Panc1 (cell line): ENCODE results near the gene SLC35F4. TPM values are rescaled to one million over a fixed set of nuclear protein-coding genes. Genes with fewer than 3 reads are reported as not detected.

Experiments
- ATAC-seq: fragments of 200-7000 bp; cut with Tn5 transposase; 2 replicates; pipeline ENCODE4 v1.9.1; 2020; ENCODE audit warnings: mild to moderate bottlenecking, moderate library complexity
- BruUV-seq: library from RNA; stranded (reverse); fragments of 400-500 nt; replicated peaks from 2 replicates; lab custom pipeline; 2021; lab: Mats Ljungman, UMichigan
- CTCF ChIA-PET: fragments of 300-600 bp; sonication (Branson Sonifier 250); formaldehyde crosslinking; loops from one replicate; lab custom pipeline; 2022; ENCODE audit warnings: antibody characterized with exemption; lab: Charles Lee
- POLR2A ChIA-PET: fragments of 300-600 bp; sonication (Branson Sonifier 250); formaldehyde crosslinking; loops from one replicate; lab custom pipeline; 2022; ENCODE audit warnings: antibody characterized with exemption; lab: Charles Lee
- DNase-seq: peaks from one replicate; pipeline ENCODE4 v3.0.0-alpha.2; 2010; ENCODE audit warnings: low read depth, low spot score
- H3K27ac ChIP-seq: 2 replicates; pipeline ENCODE4 v1.5.1; 2011; ENCODE audit warnings: mild to moderate bottlenecking, low read length, inconsistent platforms
- H3K27me3 ChIP-seq: fragments of 200-500 bp; sonication (Bioruptor generic); 2 replicates; pipeline ENCODE4 v1.6.0; 2014; ENCODE audit warnings: low read length, inconsistent platforms; ENCODE audit not compliant: control insufficient read depth, insufficient read depth
- H3K36me3 ChIP-seq: fragments of 200-500 bp; sonication (Bioruptor generic); 2 replicates; pipeline ENCODE4 v1.5.1; 2014; ENCODE audit warnings: inconsistent platforms, mild to moderate bottlenecking, low read length, moderate library complexity; ENCODE audit not compliant: control insufficient read depth, insufficient read depth
- H3K4me1 ChIP-seq: 2 replicates; pipeline ENCODE4 v1.5.1; 2011; ENCODE audit warnings: inconsistent platforms, mild to moderate bottlenecking, low read length, moderate library complexity; ENCODE audit not compliant: control insufficient read depth, insufficient read depth
- H3K4me3 ChIP-seq, 2 experiments: 2 replicates each; pipeline ENCODE4 v1.5.1; 2011 to 2012; ENCODE audit warnings: low read depth in 2 of 2, low read length in 2 of 2, mild to moderate bottlenecking in 2 of 2, inconsistent platforms in 1 of 2, moderate library complexity in 1 of 2
- H3K9me3 ChIP-seq: fragments of 200-500 bp; sonication (Bioruptor generic); 2 replicates; pipeline ENCODE4 v1.5.1; 2014; ENCODE audit warnings: low read depth, mild to moderate bottlenecking, inconsistent platforms, low read length, moderate library complexity; ENCODE audit not compliant: control insufficient read depth, insufficient read depth
- CTCF ChIP-seq: fragments of 450-650 bp; IDR thresholded peaks from 2 replicates; pipeline ENCODE4 v1.5.1; 2017; ENCODE audit warnings: mild to moderate bottlenecking
- POLR2AphosphoS5 ChIP-seq: IDR thresholded peaks from 2 replicates; pipeline ENCODE4 v1.6.1; 2012; ENCODE audit warnings: mild to moderate bottlenecking, low read depth, low read length, moderate library complexity
- REST ChIP-seq, 2 experiments: IDR thresholded peaks; 2 replicates each; pipeline ENCODE4 v1.6.1; 2011 to 2012; ENCODE audit warnings: low read depth in 2 of 2, control low read depth in 1 of 2, low read length in 1 of 2, mild to moderate bottlenecking in 1 of 2, moderate library complexity in 1 of 2; ENCODE audit not compliant: insufficient read depth in 1 of 2
- SIN3A ChIP-seq: IDR thresholded peaks from 2 replicates; pipeline ENCODE4 v1.6.1; 2012; ENCODE audit warnings: low read depth, mild to moderate bottlenecking, low read length, moderate library complexity, borderline replicate concordance; ENCODE audit not compliant: insufficient read depth
- TCF7L2 ChIP-seq: IDR thresholded peaks from 2 replicates; pipeline ENCODE4 v1.6.1; 2011; ENCODE audit warnings: mild to moderate bottlenecking, low read depth, low read length, inconsistent platforms
- in situ Hi-C: cut with HindIII; loops from 2 replicates; pipeline ENCODE4 v1.10.0; 2016; ENCODE audit warnings: low sequenced_read_pairs, low pct_unique_long_range_greater_than_20kb
- intact Hi-C: fragments of 100-400 bp; cut with micrococcal nuclease; formaldehyde crosslinking; loops from one replicate; pipeline ENCODE4 v1.10.0; 2022; ENCODE audit not compliant: unreplicated experiment
- total RNA-seq: library from RNA; stranded (reverse); gene quantifications from one replicate; pipeline ENCODE4 v1.2.1, GENCODE V29; 2021; ENCODE audit not compliant: unreplicated experiment

SLC35F4 gene
- total RNA-seq, 1 experiment from 2014 or later: not detected

GRCh38 chr14:57883061-57883460, 17.2 kb upstream of the SLC35F4 start:
- intact Hi-C loops (no loop called here), in situ Hi-C loops (no loop called here)
- no peak for TF ChIP-seq TCF7L2
- TF ChIP-seq REST (IDR thresholded peaks at IDR 0.05; ENCODE audit: insufficient read depth in 1 of 2, low read depth in 2 of 2, low read length in 1 of 2): no peak
- TF ChIP-seq CTCF: no peak
- no peak for DNase-seq
- no TSS peak for BruUV-seq
- Histone ChIP-seq H3K4me1 (no peaks in the 10 kb centered on the region), H3K9me3 (no peaks in the 10 kb centered on the region), H3K27me3 (no peaks in the 10 kb centered on the region), H3K27ac (no peak overlapping the region), H3K36me3 (no peaks in the 10 kb centered on the region), H3K4me3 (no peak overlapping the region)
- ChIA-PET POLR2A (no interaction called here), CTCF (interaction anchor here (0.6 to 0.7 kb wide), 2 partner anchors 19 to 566 kb away, joined by 3 to 5 read pairs; no protein-coding TSS in a partner anchor)
- ATAC-seq: no peak

GRCh38 chr14:57879516-57879915, 13.6 kb upstream of the SLC35F4 start:
- DNase-seq: no peak
- no peaks in the 10 kb centered on the region for H3K4me1 ChIP-seq
- intact Hi-C loops: no loop called here
- no peaks in the 10 kb centered on the region for H3K27me3 ChIP-seq
- no peaks in the 10 kb centered on the region for H3K9me3 ChIP-seq
- no peak overlapping the region for H3K27ac ChIP-seq
- POLR2A ChIA-PET: no interaction called here
- in situ Hi-C loops: no loop called here
- BruUV-seq: no TSS peak
- no peaks in the 10 kb centered on the region for H3K36me3 ChIP-seq
- CTCF ChIA-PET: no interaction called here
- TF ChIP-seq TCF7L2: no peak
- ATAC-seq: no peak
- H3K4me3 ChIP-seq: no peak overlapping the region

- intact Hi-C loops: no loop called here
- no peak overlapping the region for H3K4me3 ChIP-seq
- CTCF ChIA-PET: no interaction called here
- ATAC-seq (no peak), DNase-seq (no peak)
- in situ Hi-C loops: no loop called here
- no peaks in the 10 kb centered on the region for H3K27me3 ChIP-seq
- TF ChIP-seq CTCF (no peak), REST (IDR thresholded peaks at IDR 0.05; ENCODE audit: insufficient read depth in 1 of 2, low read depth in 2 of 2, low read length in 1 of 2) (no peak), SIN3A (no peak), POLR2AphosphoS5 (no peak), TCF7L2 (no peak)
- BruUV-seq: no TSS peak
- POLR2A ChIA-PET: no interaction called here
- H3K27ac ChIP-seq: no peak overlapping the region
- no peaks in the 10 kb centered on the region for H3K36me3 ChIP-seq
- H3K9me3 ChIP-seq: no peaks in the 10 kb centered on the region
- H3K4me1 ChIP-seq: peaks cover 6% of the 10 kb centered on the region; the same call in 1 of the 2 replicates
These were observed 10.1 kb upstream of the SLC35F4 start for GRCh38 chr14:57875985-57876384.
